OCI-LY7 (cell line): ENCODE data around the gene SMC6.

Experiments used
- CTCF ChIP-seq: fragments of 200-600 bp; sonication (generic); conservative IDR thresholded peaks from 2 replicates; pipeline ENCODE4 v1.5.1; 2014; ENCODE audit warnings: mild to moderate bottlenecking, antibody characterized with exemption, low read length, moderate library complexity, mixed read lengths
- EZH2phosphoT487 ChIP-seq: fragments of 200-600 bp; sonication (generic); IDR thresholded peaks from 2 replicates; pipeline ENCODE4 v1.6.1; 2018; ENCODE audit warnings: low read depth, borderline replicate concordance, mild to moderate bottlenecking, mixed run types, antibody characterized with exemption, low read length, moderate library complexity, mixed read lengths

DNA sequence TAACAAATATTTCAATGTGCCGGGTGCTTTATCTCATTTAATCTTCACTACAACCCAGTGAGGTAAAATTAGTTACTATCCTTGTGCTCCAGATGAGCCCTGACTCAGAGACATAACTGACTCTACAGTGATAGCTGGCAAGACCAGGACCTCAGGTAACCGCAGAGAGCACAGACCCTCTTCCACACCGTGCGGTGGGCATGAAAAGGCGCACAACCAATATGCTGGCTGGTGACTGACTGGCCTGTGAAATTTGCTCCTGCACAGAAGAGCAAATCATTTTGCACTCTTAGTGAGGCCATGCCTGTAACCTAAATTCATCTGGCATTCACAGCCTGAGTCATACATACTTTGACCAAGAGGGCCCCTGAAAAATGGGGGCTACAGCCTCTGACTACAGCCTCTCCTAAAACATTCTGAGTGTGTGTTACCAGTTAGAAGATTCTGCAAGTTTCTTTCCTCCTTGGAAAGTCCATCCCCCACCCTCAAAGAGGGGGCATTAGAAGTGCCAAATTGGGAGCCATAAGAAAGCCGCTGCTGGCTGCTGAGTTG is 40.3 kb upstream of the SMC6 start:
- TF ChIP-seq CTCF (no peak), EZH2phosphoT487 (no peak)
